Lower leg skin (tissue), 3 donors: ENCODE measurements around the gene LLGL1.

Source experiments
- CTCF ChIP-seq, 3 donors: fragments of 450-650 bp; IDR thresholded peaks; one replicate each; pipeline ENCODE4 v1.5.1; 2016; ENCODE audit warnings: antibody characterized with exemption in 3 of 3, mild to moderate bottlenecking in 3 of 3, moderate library complexity in 2 of 3
- POLR2A ChIP-seq, 2 donors: fragments of 450-650 bp; IDR thresholded peaks; one replicate each; pipeline ENCODE4 v1.6.1; 2016 to 2017; ENCODE audit warnings: antibody characterized with exemption in 2 of 2, mild to moderate bottlenecking in 1 of 2, moderate library complexity in 1 of 2

GRCh38 chr17:18237461-18237860, 12.0 kb downstream of the LLGL1 start:
- TF ChIP-seq CTCF (IDR thresholded peaks at IDR 0.05) (no peak), POLR2A (IDR thresholded peaks at IDR 0.05) (no peak)
